Activated T-cell treated with anti-CD3 and anti-CD28 coated beads, Interleukin-2, amount 50 U/mL, for 1 hour (primary cell): ENCODE data around the gene RBMX.
"Not testable (repeated sequence)": the region's sequence is repeated elsewhere in the genome, so short reads cannot be mapped to it uniquely, and the experiment has no call there.

Source experiments
- DNase-seq: peaks from one replicate; pipeline ENCODE4 v3.0.0-alpha.2; 2020

RBMX gene

GRCh38 chrX:136874114-136874513 is 6.4 kb downstream of the RBMX start:
- DNase-seq, result not testable (repeated sequence)

GRCh38 chrX:136873210-136873609 is 7.3 kb downstream of the RBMX start:
- not testable (repeated sequence) for DNase-seq

GRCh38 chrX:136872091-136872700 is 8.3 kb downstream of the RBMX start:
- DNase-seq, result no peak

GRCh38 chrX:136870064-136870463 is 10.5 kb downstream of the RBMX start:
- no peak for DNase-seq

- no peak for DNase-seq
These were observed 12.1 kb downstream of the RBMX start for GRCh38 chrX:136868283-136869055.

GRCh38 chrX:136867518-136867917 is 13.0 kb downstream of the RBMX start:
- DNase-seq, result no peak

- no peak for DNase-seq
These were observed 13.4 kb downstream of the RBMX start for GRCh38 chrX:136867096-136867491.

GRCh38 chrX:136866337-136867095 is 14.0 kb downstream of the RBMX start:
- DNase-seq, result no peak

GRCh38 chrX:136865270-136866158 is 15.0 kb downstream of the RBMX start:
- no peak for DNase-seq

- no peak for DNase-seq
These were observed 16.7 kb downstream of the RBMX start for GRCh38 chrX:136863826-136864225.

- DNase-seq, result no peak
These were observed 18.0 kb downstream of the RBMX start for GRCh38 chrX:136862546-136862945.

GRCh38 chrX:136861877-136862276 is 18.6 kb downstream of the RBMX start:
- no peak for DNase-seq

GRCh38 chrX:136858007-136858756 is 22.3 kb downstream of the RBMX start:
- DNase-seq, result no peak

- no peak for DNase-seq
These were observed 24.0 kb downstream of the RBMX start for GRCh38 chrX:136856551-136856950.

- no peak for DNase-seq
These were observed 24.5 kb downstream of the RBMX start for GRCh38 chrX:136856050-136856449.

GRCh38 chrX:136851526-136851925 is 29.0 kb downstream of the RBMX start:
- DNase-seq, result no peak

GRCh38 chrX:136850441-136851175 is 29.9 kb downstream of the RBMX start:
- no peak for DNase-seq

GRCh38 chrX:136849395-136849794 is 31.1 kb downstream of the RBMX start:
- DNase-seq, result no peak

GRCh38 chrX:136847874-136848273 is 32.7 kb downstream of the RBMX start:
- DNase-seq, result no peak

- no peak for DNase-seq
These were observed 41.3 kb downstream of the RBMX start for GRCh38 chrX:136839196-136839595.

- no peak for DNase-seq
These were observed 44.8 kb downstream of the RBMX start for GRCh38 chrX:136835761-136836160.
